HUES48 (cell line): ENCODE data around the gene KIF17.
A peak's percentile ranks its signal among the peaks of the same experiment; 100 is the strongest.

Source experiments
- H3K27ac ChIP-seq: one replicate; pipeline ENCODE4 v1.7.0; 2013; ENCODE audit warnings: low read depth, low read length, inconsistent platforms
- H3K27me3 ChIP-seq: 2 replicates; pipeline ENCODE4 v1.6.1; 2013; ENCODE audit warnings: mild to moderate bottlenecking, low read length; ENCODE audit not compliant: control insufficient read depth, insufficient read depth
- H3K36me3 ChIP-seq: 2 replicates; pipeline ENCODE4 v1.6.1; 2013; ENCODE audit warnings: low read length; ENCODE audit not compliant: control insufficient read depth, insufficient read depth
- H3K4me1 ChIP-seq: 2 replicates; pipeline ENCODE4 v1.6.1; 2013; ENCODE audit warnings: mild to moderate bottlenecking, low read length; ENCODE audit not compliant: control insufficient read depth, insufficient read depth
- H3K4me3 ChIP-seq: 2 replicates; pipeline ENCODE4 v1.5.1; 2013; ENCODE audit warnings: mild to moderate bottlenecking, low read depth, low read length
- H3K9ac ChIP-seq: 2 replicates; pipeline ENCODE4 v1.6.1; 2013; ENCODE audit warnings: mild to moderate bottlenecking, low read depth, low read length, moderate library complexity
- H3K9me3 ChIP-seq: 2 replicates; pipeline ENCODE4 v1.6.1; 2013; ENCODE audit warnings: low read length; ENCODE audit not compliant: control insufficient read depth, insufficient read depth

The KIF17 gene

DNA sequence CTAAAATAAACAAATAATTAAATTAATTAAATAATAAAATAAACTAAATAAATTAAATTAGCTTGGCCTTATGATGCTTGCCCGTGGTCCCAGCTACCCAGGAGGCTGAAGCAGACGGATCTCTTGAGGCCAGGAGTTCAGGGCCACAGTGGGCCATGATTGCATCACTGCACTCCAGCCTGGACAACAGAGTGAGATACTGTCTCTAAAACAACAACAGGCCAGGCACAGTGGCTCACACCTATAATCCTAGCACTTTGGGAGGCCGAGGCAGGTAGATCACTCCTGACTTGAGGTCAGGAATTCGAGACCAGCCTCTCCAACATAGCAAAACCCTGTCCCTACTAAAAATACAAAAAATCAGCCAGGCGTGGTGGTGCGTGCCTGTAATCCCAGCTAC is 96.8 kb downstream of the KIF17 start:
- Histone ChIP-seq H3K27me3 (no peaks in the 10 kb centered on the region), H3K9me3 (0 out of 2 replicates have a peak, but pooled peaks cover 2% of the 10 kb centered on the region), H3K27ac (no peak overlapping the region), H3K9ac (no peak overlapping the region), H3K4me1 (peaks cover 7% of the 10 kb centered on the region), H3K36me3 (no peaks in the 10 kb centered on the region), H3K4me3 (no peak overlapping the region)

DNA sequence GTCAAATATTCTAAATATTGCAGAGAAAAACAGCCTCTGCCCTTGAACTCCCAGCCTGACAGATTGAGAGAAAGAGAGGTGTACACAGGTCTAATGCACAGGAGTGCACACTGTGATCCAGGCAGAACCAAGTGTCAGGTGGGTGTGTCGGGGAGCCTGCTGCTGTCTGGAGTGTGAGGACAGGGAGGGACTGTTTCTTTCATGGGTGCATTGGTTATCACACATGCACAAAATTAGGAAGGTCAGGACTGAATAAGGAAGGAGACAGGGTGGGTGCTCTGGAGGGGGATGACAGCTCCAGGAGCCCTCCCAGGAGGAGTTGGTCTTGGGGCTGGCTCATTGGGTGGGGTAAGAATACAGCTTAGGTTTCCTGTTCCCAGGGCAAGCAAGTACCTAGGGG is 97.8 kb downstream of the KIF17 start:
- no peaks in the 10 kb centered on the region for H3K27me3 ChIP-seq
- H3K4me1 ChIP-seq, result peaks cover 7% of the 10 kb centered on the region
- H3K36me3 ChIP-seq, result no peaks in the 10 kb centered on the region
- H3K9me3 ChIP-seq, result 0 out of 2 replicates have a peak, but pooled peaks cover 2% of the 10 kb centered on the region
- no peak overlapping the region for H3K27ac ChIP-seq
- H3K9ac ChIP-seq, result no peak overlapping the region
- H3K4me3 ChIP-seq, result no peak overlapping the region

DNA sequence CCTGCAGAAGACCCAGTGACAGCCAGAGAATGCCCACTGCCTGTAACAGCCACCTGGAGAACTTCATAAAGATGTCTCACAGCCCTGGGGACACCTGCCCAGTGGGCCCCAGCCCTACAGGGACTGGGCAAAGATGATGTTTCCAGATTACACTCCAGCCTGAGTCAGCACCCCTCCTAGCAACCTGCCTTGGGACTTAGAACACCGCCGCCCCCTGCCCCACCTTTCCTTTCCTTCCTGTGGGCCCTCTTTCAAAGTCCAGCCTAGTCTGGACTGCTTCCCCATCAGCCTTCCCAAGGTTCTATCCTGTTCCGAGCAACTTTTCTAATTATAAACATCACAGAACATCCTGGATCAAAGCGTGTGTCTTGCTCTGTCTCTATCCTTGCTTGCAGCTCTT is 99.3 kb downstream of the KIF17 start:
- no peak overlapping the region for H3K9ac ChIP-seq
- no peaks in the 10 kb centered on the region for H3K36me3 ChIP-seq
- H3K9me3 ChIP-seq, result no peaks in the 10 kb centered on the region
- no peaks in the 10 kb centered on the region for H3K27me3 ChIP-seq
- H3K27ac ChIP-seq, result no peak overlapping the region
- H3K4me1 ChIP-seq, result 0 out of 2 replicates have a peak, but pooled peaks cover 3% of the 10 kb centered on the region
- no peak overlapping the region for H3K4me3 ChIP-seq

DNA sequence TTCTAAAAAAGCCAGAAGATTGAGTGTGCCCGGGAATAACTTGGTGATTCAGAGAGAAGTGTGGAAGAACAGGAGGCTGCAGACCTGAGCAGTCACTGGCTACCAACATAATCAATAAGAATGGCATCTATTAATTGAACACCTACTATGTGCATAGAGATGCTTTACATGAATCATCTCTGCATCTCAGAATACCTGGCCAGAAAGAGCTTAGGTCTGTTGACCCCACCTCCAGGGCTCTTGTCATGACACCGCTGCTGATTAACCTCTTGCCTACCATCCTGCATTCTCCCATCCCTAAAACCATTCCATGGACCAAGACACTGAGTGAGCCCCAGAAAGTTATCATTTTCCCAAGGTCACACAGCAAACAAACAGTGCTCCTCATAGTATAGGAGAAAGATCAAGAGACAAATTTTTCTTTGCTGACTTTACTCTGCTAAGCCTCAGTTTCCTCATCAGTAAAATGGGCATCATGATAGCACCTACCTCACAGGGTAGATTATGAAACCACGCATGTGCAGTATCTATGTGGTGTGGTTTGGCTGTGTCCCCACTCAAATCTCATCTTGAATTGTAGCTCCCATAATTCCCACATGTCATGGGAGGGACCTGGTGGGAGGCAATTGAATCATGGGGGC is 100.8 kb downstream of the KIF17 start:
- Histone ChIP-seq H3K4me1 (peaks cover 5% of the 10 kb centered on the region; the same call in 1 of the 2 replicates), H3K9me3 (no peaks in the 10 kb centered on the region), H3K27me3 (no peaks in the 10 kb centered on the region), H3K9ac (no peak overlapping the region), H3K36me3 (no peaks in the 10 kb centered on the region), H3K27ac (no peak overlapping the region), H3K4me3 (no peak overlapping the region)

DNA sequence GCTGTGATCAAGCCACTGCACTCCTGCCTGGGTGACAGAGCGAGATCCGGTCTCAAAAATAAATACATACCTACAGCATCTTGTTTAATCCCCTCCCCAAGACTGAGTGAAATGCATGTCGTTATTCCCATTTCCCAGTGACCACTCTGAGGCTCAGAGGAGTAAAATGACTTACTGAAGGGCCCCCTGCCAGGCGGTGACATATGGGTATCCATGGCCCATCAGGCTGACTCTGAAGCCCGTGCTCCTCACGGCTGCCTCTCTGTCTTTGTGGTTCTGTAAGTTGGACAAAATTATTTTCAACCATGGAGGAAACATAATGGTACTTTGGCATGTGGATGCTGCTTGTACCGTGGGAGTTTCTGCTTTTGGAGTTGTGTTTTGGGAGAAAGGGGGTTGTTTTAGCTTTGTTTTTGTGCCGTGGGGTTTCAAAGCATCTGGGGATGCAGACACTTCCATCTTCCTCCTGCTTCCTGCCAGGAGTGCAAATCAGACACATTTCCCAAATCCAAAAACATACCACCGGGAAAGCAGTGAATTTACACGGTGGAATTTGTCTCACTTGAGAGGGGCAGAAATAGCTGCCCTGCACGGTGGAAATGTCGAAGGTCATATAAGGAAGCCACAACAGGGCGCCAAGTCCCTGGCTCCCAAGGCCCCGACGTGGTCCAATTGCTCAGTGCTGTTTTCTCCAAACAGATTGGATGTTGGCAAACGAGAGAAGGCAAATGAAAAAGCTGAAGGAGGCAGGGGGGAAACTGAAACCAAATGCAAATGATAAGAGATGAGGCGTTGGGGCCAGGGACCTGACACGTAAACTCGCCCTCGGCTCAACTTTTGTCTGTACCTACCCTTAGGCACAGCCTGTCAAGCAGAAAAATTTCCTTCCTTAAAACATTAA is 101.6 kb downstream of the KIF17 start:
- H3K27me3 ChIP-seq, result no peaks in the 10 kb centered on the region
- H3K4me3 ChIP-seq, result no peak overlapping the region
- H3K27ac ChIP-seq, result no peak overlapping the region
- H3K9ac ChIP-seq, result no peak overlapping the region
- peaks cover 5% of the 10 kb centered on the region; the same call in 1 of the 2 replicates for H3K4me1 ChIP-seq
- H3K9me3 ChIP-seq, result no peaks in the 10 kb centered on the region
- H3K36me3 ChIP-seq, result no peaks in the 10 kb centered on the region

DNA sequence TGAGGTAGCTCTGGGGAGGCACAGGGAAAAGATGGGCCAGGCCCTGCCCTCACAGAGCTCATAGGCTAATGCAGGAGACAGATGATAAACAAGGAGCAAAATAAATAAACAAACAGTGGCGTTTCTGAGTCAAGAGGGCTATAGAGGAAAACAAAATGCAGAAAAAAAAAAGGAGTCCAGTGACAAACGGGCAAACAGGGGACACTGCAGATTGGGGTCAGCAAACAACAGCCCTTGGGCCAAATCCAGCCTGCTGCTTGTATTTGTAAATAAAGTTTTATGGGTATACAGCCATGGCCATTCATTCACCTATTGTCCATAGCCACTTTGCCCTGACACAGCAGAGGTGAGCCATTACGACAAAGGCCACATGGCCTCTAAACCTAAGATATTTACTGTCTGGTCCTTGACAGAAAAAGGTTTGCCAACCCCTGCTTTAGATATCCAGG is 103.7 kb downstream of the KIF17 start:
- H3K9ac ChIP-seq, result no peak overlapping the region
- H3K36me3 ChIP-seq, result no peaks in the 10 kb centered on the region
- no peaks in the 10 kb centered on the region for H3K9me3 ChIP-seq
- H3K27ac ChIP-seq, result peak overlapping the region; percentile 17
- H3K4me1 ChIP-seq, result peaks cover 11% of the 10 kb centered on the region; the same call in 1 of the 2 replicates
- no peaks in the 10 kb centered on the region for H3K27me3 ChIP-seq
- H3K4me3 ChIP-seq, result no peak overlapping the region
